EH (cell line): ENCODE measurements around the gene GEN1.

Source experiments
- DNase-seq: peaks from one replicate; pipeline ENCODE4 v3.0.0-alpha.2; 2015; ENCODE audit warnings: low read depth

Gene GEN1

GRCh38 chr2:17827785-17828184 lies 73.8 kb downstream of the GEN1 start:
- DNase-seq, result no peak

GRCh38 chr2:17830053-17831034 lies 76.4 kb downstream of the GEN1 start:
- DNase-seq, result peak; percentile 70

GRCh38 chr2:17835516-17835915 lies 81.6 kb downstream of the GEN1 start:
- DNase-seq, result peak; percentile 3
